Duodenal mucosa (tissue), 2 donors: Measurements from ENCODE around the gene DBH.

Experiments used
- H3K27ac ChIP-seq: one replicate; pipeline ENCODE4 v1.7.0; 2013; ENCODE audit warnings: low read depth, low read length
- H3K27me3 ChIP-seq, 2 donors: one replicate each; pipeline ENCODE4 v1.7.0; 2013; ENCODE audit warnings: low read length in 2 of 2, control low read depth in 1 of 2; ENCODE audit not compliant: insufficient read depth in 2 of 2, control insufficient read depth in 1 of 2
- H3K36me3 ChIP-seq, 2 donors: one replicate each; pipeline ENCODE4 v1.7.0; 2013; ENCODE audit warnings: low read length in 2 of 2, control low read depth in 1 of 2; ENCODE audit not compliant: insufficient read depth in 2 of 2, control insufficient read depth in 1 of 2
- H3K4me1 ChIP-seq, 2 donors: one replicate each; pipeline ENCODE4 v1.7.0; 2013; ENCODE audit warnings: low read length in 2 of 2, control low read depth in 1 of 2; ENCODE audit not compliant: insufficient read depth in 2 of 2, control insufficient read depth in 1 of 2
- H3K4me3 ChIP-seq, 2 donors: one replicate each; pipeline ENCODE4 v1.7.0; 2013; ENCODE audit warnings: low read length in 2 of 2, low read depth in 1 of 2
- H3K9ac ChIP-seq, 2 donors: one replicate each; pipeline ENCODE4 v1.7.0; 2013; ENCODE audit warnings: low read length in 2 of 2, low read depth in 1 of 2
- H3K9me3 ChIP-seq, 2 donors: one replicate each; pipeline ENCODE4 v1.7.0; 2013; ENCODE audit warnings: low read length in 2 of 2, control low read depth in 1 of 2; ENCODE audit not compliant: control insufficient read depth in 1 of 2

Gene DBH

GRCh38 chr9:133664173-133665050 lies 28.2 kb downstream of the DBH start:
- H3K36me3 ChIP-seq = no peaks in the 10 kb centered on the region
- peaks cover 5 to 10% of the 10 kb centered on the region in 2 donors for H3K27me3 ChIP-seq
- H3K9me3 ChIP-seq = no peaks in the 10 kb centered on the region
- H3K4me1 ChIP-seq = no peaks in the 10 kb centered on the region
- H3K27ac ChIP-seq = no peak overlapping the region
- H3K4me3 ChIP-seq = no peak overlapping the region
- H3K9ac ChIP-seq = no peak overlapping the region

DNA sequence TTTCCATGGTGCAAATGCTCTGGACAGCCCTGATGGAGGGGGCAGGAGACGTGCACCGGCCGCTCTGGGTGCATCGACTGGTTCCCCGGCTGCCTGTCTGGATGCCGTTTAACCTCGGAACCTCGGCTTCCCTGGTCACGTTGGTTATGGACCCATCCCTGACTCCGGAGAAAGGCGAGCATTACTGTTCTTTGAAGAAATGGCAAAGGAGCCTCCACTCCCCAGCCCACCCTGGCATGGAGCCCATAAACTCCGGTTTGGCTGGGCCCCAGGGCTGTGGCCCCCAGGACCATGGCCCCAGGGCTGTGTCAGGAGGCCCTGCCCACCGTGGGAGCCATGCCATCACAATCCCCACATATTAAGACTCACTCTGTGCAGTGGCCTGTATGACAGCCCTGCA lies 28.9 kb downstream of the DBH start:
- no peaks in the 10 kb centered on the region for H3K9me3 ChIP-seq
- peaks cover 2 to 4% of the 10 kb centered on the region in 2 donors for H3K27me3 ChIP-seq
- H3K4me3 ChIP-seq = no peak overlapping the region
- no peak overlapping the region for H3K9ac ChIP-seq
- H3K4me1 ChIP-seq = no peaks in the 10 kb centered on the region
- H3K36me3 ChIP-seq = no peaks in the 10 kb centered on the region
- no peak overlapping the region for H3K27ac ChIP-seq

DNA sequence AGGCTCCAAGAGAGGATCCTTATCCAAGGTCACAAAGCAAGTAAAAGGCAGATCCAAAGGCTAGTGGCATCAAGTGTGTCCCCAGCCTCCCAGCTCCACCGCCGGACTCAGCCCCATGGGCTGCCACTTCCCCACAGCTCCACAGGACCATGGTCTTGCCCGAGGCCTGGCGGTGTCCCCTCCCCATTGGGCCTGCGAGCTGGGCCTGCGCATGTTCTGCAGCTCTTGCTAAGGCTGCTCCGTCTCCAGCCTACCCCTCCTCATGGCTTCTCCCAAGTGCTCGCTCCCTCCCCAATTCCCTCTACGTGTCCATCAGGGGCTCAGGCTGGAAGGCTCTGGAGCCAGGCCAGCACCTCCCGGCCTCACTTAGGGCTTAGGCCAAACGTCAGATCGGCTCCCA lies 29.4 kb downstream of the DBH start:
- Histone ChIP-seq H3K4me3 (no peak overlapping the region), H3K9ac (no peak overlapping the region), H3K27me3 (no peaks in the 10 kb centered on the region), H3K27ac (no peak overlapping the region), H3K36me3 (no peaks in the 10 kb centered on the region), H3K4me1 (no peaks in the 10 kb centered on the region), H3K9me3 (no peaks in the 10 kb centered on the region)

- Histone ChIP-seq H3K4me3 (no peak overlapping the region), H3K27ac (no peak overlapping the region), H3K36me3 (no peaks in the 10 kb centered on the region), H3K9me3 (no peaks in the 10 kb centered on the region), H3K27me3 (no peaks in the 10 kb centered on the region), H3K4me1 (no peaks in the 10 kb centered on the region), H3K9ac (no peak overlapping the region)
These were observed 30.2 kb downstream of the DBH start for GRCh38 chr9:133666387-133666786.

- Histone ChIP-seq H3K9me3 (no peaks in the 10 kb centered on the region), H3K27ac (no peak overlapping the region), H3K36me3 (no peaks in the 10 kb centered on the region), H3K4me1 (no peaks in the 10 kb centered on the region), H3K27me3 (no peaks in the 10 kb centered on the region), H3K4me3 (no peak overlapping the region), H3K9ac (no peak overlapping the region)
These were observed 30.7 kb downstream of the DBH start for GRCh38 chr9:133666845-133667244.

DNA sequence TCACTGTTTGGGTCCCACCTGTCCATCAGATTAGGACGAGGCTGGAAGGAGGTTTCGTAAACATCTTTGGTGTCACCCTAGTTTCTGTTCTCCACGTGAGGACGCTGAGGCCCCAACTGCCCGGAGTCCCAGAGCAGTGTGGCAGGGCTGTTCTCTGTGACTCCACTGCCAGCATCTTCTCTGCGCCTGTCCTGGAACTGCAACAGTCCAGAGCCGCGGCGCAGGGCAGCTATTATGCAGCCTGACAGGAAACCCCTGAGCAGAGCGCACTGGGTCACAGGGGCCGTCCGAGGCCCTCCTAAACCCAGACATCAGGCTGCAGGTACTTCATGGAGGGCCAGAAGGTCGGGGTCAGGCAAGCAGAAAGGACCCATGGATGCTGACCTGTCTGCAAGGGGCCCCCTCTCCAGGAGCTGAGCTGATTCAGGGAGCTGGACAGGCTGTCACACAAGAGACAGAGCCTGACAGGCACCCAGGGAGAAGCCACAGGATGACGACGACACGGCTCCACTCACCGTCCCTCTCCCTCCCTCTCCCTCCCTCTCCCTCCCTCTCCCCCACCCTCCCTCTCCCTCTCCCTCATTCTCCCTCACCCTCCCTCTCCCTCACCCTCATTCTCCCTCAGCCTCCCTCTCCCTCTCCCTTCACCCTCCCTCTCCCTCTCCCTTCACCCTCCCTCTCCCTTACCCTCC lies 31.7 kb downstream of the DBH start:
- H3K9ac ChIP-seq = no peak overlapping the region
- no peak overlapping the region for H3K27ac ChIP-seq
- no peaks in the 10 kb centered on the region for H3K27me3 ChIP-seq
- H3K9me3 ChIP-seq = no peaks in the 10 kb centered on the region
- no peaks in the 10 kb centered on the region for H3K36me3 ChIP-seq
- no peaks in the 10 kb centered on the region for H3K4me1 ChIP-seq
- H3K4me3 ChIP-seq = no peak overlapping the region

- no peaks in the 10 kb centered on the region for H3K27me3 ChIP-seq
- H3K4me3 ChIP-seq = no peak overlapping the region
- H3K9me3 ChIP-seq = no peaks in the 10 kb centered on the region
- H3K9ac ChIP-seq = no peak overlapping the region
- H3K4me1 ChIP-seq = no peaks in the 10 kb centered on the region
- no peaks in the 10 kb centered on the region for H3K36me3 ChIP-seq
- H3K27ac ChIP-seq = no peak overlapping the region
These were observed 33.1 kb downstream of the DBH start for GRCh38 chr9:133669182-133669801.

DNA sequence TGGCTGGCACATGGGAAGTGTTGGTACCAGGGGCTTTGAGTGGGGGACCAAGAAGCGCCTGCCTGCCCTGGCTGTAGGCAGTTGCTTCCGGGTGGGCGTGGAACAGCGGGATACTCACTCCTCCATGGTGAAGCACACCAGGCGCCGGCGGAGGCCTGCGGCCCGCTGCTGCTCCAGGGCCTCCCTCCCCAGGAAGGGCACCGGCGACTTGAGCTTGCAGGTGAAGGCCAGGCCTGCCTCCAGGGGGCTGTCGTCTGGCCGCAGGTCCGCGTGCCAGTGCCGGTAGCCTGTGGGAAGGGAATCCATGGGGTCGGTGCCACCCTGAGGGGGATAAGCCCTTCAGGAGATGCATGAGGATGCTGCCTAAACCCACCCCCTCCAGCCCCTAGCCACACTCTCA lies 34.3 kb downstream of the DBH start:
- Histone ChIP-seq H3K4me3 (no peak overlapping the region), H3K36me3 (no peaks in the 10 kb centered on the region), H3K27ac (no peak overlapping the region), H3K9ac (no peak overlapping the region), H3K27me3 (no peaks in the 10 kb centered on the region), H3K4me1 (no peaks in the 10 kb centered on the region), H3K9me3 (no peaks in the 10 kb centered on the region)

GRCh38 chr9:133671371-133671770 lies 35.2 kb downstream of the DBH start:
- Histone ChIP-seq H3K4me3 (no peak overlapping the region), H3K27ac (no peak overlapping the region), H3K9ac (no peak overlapping the region), H3K4me1 (no peaks in the 10 kb centered on the region), H3K36me3 (no peaks in the 10 kb centered on the region), H3K9me3 (no peaks in the 10 kb centered on the region), H3K27me3 (no peaks in the 10 kb centered on the region)
